Measurements from ENCODE around the gene CHRNA1. TPM values are rescaled to one million over a fixed set of nuclear protein-coding genes. Genes with fewer than 3 reads are reported as not detected.

Gene CHRNA1
- total RNA-seq (not detected), polyA plus RNA-seq (under 1 TPM in 1 of 2 donors, not detected in 1; 0.03 TPM)
- long read RNA-seq, donor 1, result 0 reads
- long read RNA-seq, donor 2, result 0 reads
- long read RNA-seq, donor 3, result 0 reads
- long read RNA-seq, donor 4, result 0 reads
- long read RNA-seq, donor 5, partial matches to known transcripts, result 0 of 1 reads
- long read RNA-seq, donor 5, other reads (novel, unspliced or antisense), result 0 of 1 reads

- DNase-seq, result no peak
- no peak within 1 kb of the TSS for H3K4me3 ChIP-seq
- H3K9me3 ChIP-seq (ENCODE audit: control insufficient read depth in 4 of 4, insufficient read depth in 3 of 4, low read length in 3 of 4), result no peaks in the 10 kb centered on the region
- TF ChIP-seq CTCF (IDR thresholded peaks at IDR 0.05; ENCODE audit: control extremely low read depth, extremely low read depth), result no peak
- H3K36me3 ChIP-seq (ENCODE audit: control insufficient read depth in 4 of 4, insufficient read depth in 4 of 4, low read length in 4 of 4), result no peaks in the 10 kb centered on the region
- H3K4me1 ChIP-seq (ENCODE audit: control insufficient read depth in 5 of 5, insufficient read depth in 5 of 5, low read length in 5 of 5), result peaks cover 0 to 22% (median 4%) of the 10 kb centered on the region in 5 donors
- no peaks in the 10 kb centered on the region for H3K27me3 ChIP-seq (ENCODE audit: control insufficient read depth in 3 of 3, insufficient read depth in 3 of 3, low read length in 2 of 3)
- H3K27ac ChIP-seq (ENCODE audit: low read depth in 1 of 2, low read length in 1 of 2), result no peak within 1 kb of the TSS
- WGBS, 2 donors, result 87 to 89% methylated on average over 13 of the region's 13 CpGs
- no peak within 1 kb of the TSS for H3K9ac ChIP-seq (ENCODE audit: insufficient read depth in 1 of 2, low read length in 2 of 2)
- no peak for ATAC-seq (ENCODE audit: insufficient read depth, low FRiP score)
Measured at GRCh38 chr2:174764280-174765255, at the start of gene CHRNA1. CHRNA1 (minus strand) TSS chr2:174764472; CDS start chr2:174764394, 78 bp downstream.

- H3K9ac ChIP-seq (ENCODE audit: insufficient read depth in 1 of 2, low read length in 2 of 2), result no peak overlapping the region
- no peaks in the 10 kb centered on the region for H3K9me3 ChIP-seq (ENCODE audit: control insufficient read depth in 4 of 4, insufficient read depth in 3 of 4, low read length in 3 of 4)
- no peak overlapping the region for H3K4me3 ChIP-seq
- H3K36me3 ChIP-seq (ENCODE audit: control insufficient read depth in 4 of 4, insufficient read depth in 4 of 4, low read length in 4 of 4), result peaks cover 0 to 24% (median 13%) of the 10 kb centered on the region in 4 donors
- WGBS, 2 donors, result 96 to 98% methylated on average over 7 of the region's 7 CpGs
- no peaks in the 10 kb centered on the region for H3K27me3 ChIP-seq (ENCODE audit: control insufficient read depth in 3 of 3, insufficient read depth in 3 of 3, low read length in 2 of 3)
- DNase-seq (no peak), ATAC-seq (ENCODE audit: insufficient read depth, low FRiP score) (no peak)
- TF ChIP-seq CTCF (IDR thresholded peaks at IDR 0.05; ENCODE audit: control extremely low read depth, extremely low read depth), result no peak
- peaks cover 2 to 8% (median 5%) of the 10 kb centered on the region in 5 donors for H3K4me1 ChIP-seq (ENCODE audit: control insufficient read depth in 5 of 5, insufficient read depth in 5 of 5, low read length in 5 of 5)
- H3K27ac ChIP-seq (ENCODE audit: low read depth in 1 of 2, low read length in 1 of 2), result no peak overlapping the region
Measured at GRCh38 chr2:174812037-174812436, 47.8 kb upstream of the CHRNA1 start.

GRCh38 chr2:174807931-174808330 lies 43.7 kb upstream of the CHRNA1 start:
- peaks cover 3 to 22% (median 8%) of the 10 kb centered on the region in 5 donors for H3K4me1 ChIP-seq (ENCODE audit: control insufficient read depth in 5 of 5, insufficient read depth in 5 of 5, low read length in 5 of 5)
- TF ChIP-seq CTCF (IDR thresholded peaks at IDR 0.05; ENCODE audit: control extremely low read depth, extremely low read depth), result no peak
- H3K27ac ChIP-seq (ENCODE audit: low read depth in 1 of 2, low read length in 1 of 2), result no peak overlapping the region

More at GRCh38 chr2:174807931-174808330, 43.7 kb upstream of the CHRNA1 start:
- H3K36me3 ChIP-seq (ENCODE audit: control insufficient read depth in 4 of 4, insufficient read depth in 4 of 4, low read length in 4 of 4), result peaks cover 0 to 34% (median 17%) of the 10 kb centered on the region in 4 donors
- ATAC-seq (ENCODE audit: insufficient read depth, low FRiP score) (no peak), DNase-seq (peak in 2 of 3 donors; percentile 62 to 68)
- H3K4me3 ChIP-seq, result no peak overlapping the region
- no peaks in the 10 kb centered on the region for H3K9me3 ChIP-seq (ENCODE audit: control insufficient read depth in 4 of 4, insufficient read depth in 3 of 4, low read length in 3 of 4)
- WGBS, 2 donors, result 66 to 84% methylated on average over 1 of the region's 1 CpG
- no peaks in the 10 kb centered on the region for H3K27me3 ChIP-seq (ENCODE audit: control insufficient read depth in 3 of 3, insufficient read depth in 3 of 3, low read length in 2 of 3)
- no peak overlapping the region for H3K9ac ChIP-seq (ENCODE audit: insufficient read depth in 1 of 2, low read length in 2 of 2)

Measured in lung (tissue), 16 donors.